PC-3 (cell line): ENCODE results near the gene CDK2AP2.

Experiments used
- EZH2 ChIP-seq: fragments of 300-600 bp; sonication (generic); IDR thresholded peaks from one replicate; pipeline ENCODE4 v1.6.1; 2017; ENCODE audit warnings: antibody characterized with exemption, mild to moderate bottlenecking, low read length; ENCODE audit not compliant: unreplicated experiment
- EZH2phosphoT487 ChIP-seq: fragments of 300-600 bp; sonication (generic); IDR thresholded peaks from 2 replicates; pipeline ENCODE4 v1.6.1; 2018; ENCODE audit warnings: mild to moderate bottlenecking, antibody characterized with exemption, low read length, borderline replicate concordance
- TF ChIP-seq, protein P1 (sequence below): fragments of 300-600 bp; sonication (generic); conservative IDR thresholded peaks from 2 replicates; pipeline ENCODE4 v1.5.1; 2017; ENCODE audit warnings: antibody characterized with exemption, low read depth, mild to moderate bottlenecking, low read length

DNA sequence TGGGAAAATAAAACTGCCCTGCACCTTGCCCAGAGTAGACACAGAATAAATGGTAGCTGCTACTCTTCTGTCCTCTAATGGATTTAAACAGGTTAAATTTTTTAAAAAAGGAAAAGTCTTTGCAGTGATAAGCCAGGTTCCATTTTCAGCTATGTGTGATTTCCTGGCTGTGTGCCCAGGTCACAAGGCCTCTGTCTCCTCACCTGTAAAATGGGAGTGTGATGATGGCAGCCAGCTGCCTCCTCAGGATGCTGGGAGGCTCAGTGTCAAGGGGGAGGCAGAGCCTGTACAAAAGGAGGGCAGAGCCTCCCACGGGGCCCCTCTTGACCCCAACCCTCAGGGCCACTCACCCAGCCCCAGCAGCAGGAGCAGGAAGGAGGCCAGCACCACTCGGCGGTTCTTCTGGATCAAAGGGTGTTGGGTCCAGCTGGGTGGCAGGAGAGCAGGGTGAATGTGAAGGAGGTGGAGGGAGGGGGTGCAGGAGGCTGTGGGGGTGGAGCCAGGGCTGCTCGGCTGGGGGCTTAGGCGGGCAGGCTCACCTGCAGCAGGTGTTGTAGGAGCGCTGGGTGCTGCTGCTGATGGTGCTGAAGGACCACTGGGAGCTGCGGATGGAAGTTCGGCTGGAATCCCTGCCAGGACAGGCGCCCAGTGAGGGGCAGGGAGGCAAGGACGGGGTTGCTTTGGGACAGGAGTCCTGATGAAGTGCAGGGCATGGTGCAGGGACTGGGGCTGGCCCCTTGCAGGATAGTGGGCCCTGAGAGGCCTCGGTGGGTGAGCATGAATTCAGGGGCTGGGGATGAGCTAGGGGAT, 40.8 kb downstream of the CDK2AP2 start:
- TF ChIP-seq, protein P1, sequence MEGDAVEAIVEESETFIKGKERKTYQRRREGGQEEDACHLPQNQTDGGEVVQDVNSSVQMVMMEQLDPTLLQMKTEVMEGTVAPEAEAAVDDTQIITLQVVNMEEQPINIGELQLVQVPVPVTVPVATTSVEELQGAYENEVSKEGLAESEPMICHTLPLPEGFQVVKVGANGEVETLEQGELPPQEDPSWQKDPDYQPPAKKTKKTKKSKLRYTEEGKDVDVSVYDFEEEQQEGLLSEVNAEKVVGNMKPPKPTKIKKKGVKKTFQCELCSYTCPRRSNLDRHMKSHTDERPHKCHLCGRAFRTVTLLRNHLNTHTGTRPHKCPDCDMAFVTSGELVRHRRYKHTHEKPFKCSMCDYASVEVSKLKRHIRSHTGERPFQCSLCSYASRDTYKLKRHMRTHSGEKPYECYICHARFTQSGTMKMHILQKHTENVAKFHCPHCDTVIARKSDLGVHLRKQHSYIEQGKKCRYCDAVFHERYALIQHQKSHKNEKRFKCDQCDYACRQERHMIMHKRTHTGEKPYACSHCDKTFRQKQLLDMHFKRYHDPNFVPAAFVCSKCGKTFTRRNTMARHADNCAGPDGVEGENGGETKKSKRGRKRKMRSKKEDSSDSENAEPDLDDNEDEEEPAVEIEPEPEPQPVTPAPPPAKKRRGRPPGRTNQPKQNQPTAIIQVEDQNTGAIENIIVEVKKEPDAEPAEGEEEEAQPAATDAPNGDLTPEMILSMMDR, result no peak
- TF ChIP-seq EZH2phosphoT487 (no peak), EZH2 (no peak)
